HCT116 (cell line): ENCODE data around the gene MORF4L1. TPM values are rescaled to one million over a fixed set of nuclear protein-coding genes. Genes with fewer than 3 reads are reported as not detected.

Source experiments
- ATAC-seq: fragments of 200-7000 bp; cut with Tn5 transposase; 2 replicates; pipeline ENCODE4 v1.9.1; 2020; ENCODE audit warnings: mild to moderate bottlenecking, moderate library complexity
- BruUV-seq: library from RNA; stranded (reverse); fragments of 400-500 nt; replicated peaks from 2 replicates; lab custom pipeline; 2021; lab: Mats Ljungman, UMichigan
- CTCF ChIA-PET: fragments of 300-600 bp; sonication (Branson Sonifier 250); formaldehyde crosslinking; loops from one replicate; lab custom pipeline; 2021; ENCODE audit warnings: antibody characterized with exemption; lab: Charles Lee
- POLR2A ChIA-PET: fragments of 300-600, 350-600 bp; sonication (Branson Sonifier 250); formaldehyde crosslinking; loops from one replicate; lab custom pipeline; 2021; ENCODE audit warnings: antibody characterized with exemption; lab: Charles Lee
- RAD21 ChIA-PET, 2 experiments: fragments of 300-600 bp; sonication (Branson Sonifier 250); formaldehyde crosslinking; loops; one replicate each; lab custom pipeline; 2023; ENCODE audit warnings: low total read pairs in 2 of 2; ENCODE audit not compliant: uncharacterized antibody in 2 of 2, unreplicated experiment in 2 of 2, low non-redundant PET in 1 of 2; lab: Charles Lee
- DNase-seq: peaks from one replicate; pipeline ENCODE4 v3.0.0-alpha.2; 2010; ENCODE audit warnings: low read depth, low spot score
- H2AFZ ChIP-seq: fragments of 200-600 bp; shearing (Covaris generic), sonication (generic); 2 replicates; pipeline ENCODE4 v1.6.1; 2017; ENCODE audit warnings: low read depth, mixed run types, mixed read lengths, antibody characterized with exemption, low read length; ENCODE audit not compliant: poor library complexity, severe bottlenecking
- H3K27ac ChIP-seq: 2 replicates; pipeline ENCODE4 v1.5.1; 2012; ENCODE audit warnings: low read depth, low read length
- H3K27me3 ChIP-seq: fragments of 200-600 bp; sonication (generic); 2 replicates; pipeline ENCODE4 v1.6.1; 2016; ENCODE audit warnings: mixed run types, low read length, mixed read lengths; ENCODE audit not compliant: insufficient read depth
- H3K36me3 ChIP-seq, 2 experiments: fragments of 200-500 bp in 1 of 2; fragments of 200-600 bp in 1 of 2; sonication (Bioruptor generic) in 1 of 2; sonication (generic) in 1 of 2; 2 replicates each; pipeline versions ENCODE4 v1.5.1 to v1.6.1; 2014 to 2016; ENCODE audit warnings: low read length in 2 of 2, inconsistent platforms in 1 of 2, mixed read lengths in 1 of 2, mixed run types in 1 of 2; ENCODE audit not compliant: insufficient read depth in 2 of 2, control insufficient read depth in 1 of 2
- H3K4me1 ChIP-seq, 2 experiments: fragments of 200-600 bp in 1 of 2; sonication (generic) in 1 of 2; 2 replicates each; pipeline versions ENCODE4 v1.5.1 to v1.6.1; 2012 to 2017; ENCODE audit warnings: low read length in 2 of 2, inconsistent platforms in 1 of 2, mild to moderate bottlenecking in 1 of 2, mixed read lengths in 1 of 2, mixed run types in 1 of 2, moderate library complexity in 1 of 2; ENCODE audit not compliant: insufficient read depth in 2 of 2, control insufficient read depth in 1 of 2
- H3K4me2 ChIP-seq: fragments of 200-600 bp; sonication (generic); 2 replicates; pipeline ENCODE4 v1.6.1; 2017; ENCODE audit warnings: mixed run types, low read length, mixed read lengths
- H3K4me3 ChIP-seq, 2 experiments: fragments of 200-600 bp in 1 of 2; sonication (generic) in 1 of 2; replicated peaks in 1 of 2; 2 replicates each; pipeline ENCODE4 v1.5.1; 2011 to 2016; ENCODE audit warnings: low read length in 2 of 2, control low read depth in 1 of 2, low read depth in 1 of 2, mild to moderate bottlenecking in 1 of 2, mixed read lengths in 1 of 2, mixed run types in 1 of 2
- H3K79me2 ChIP-seq: fragments of 200-600 bp; sonication (generic); 2 replicates; pipeline ENCODE4 v1.6.1; 2017; ENCODE audit warnings: mild to moderate bottlenecking, mixed run types, low read length, moderate library complexity, mixed read lengths; ENCODE audit not compliant: insufficient read depth
- H3K9ac ChIP-seq: fragments of 200-600 bp; sonication (generic); 2 replicates; pipeline ENCODE4 v1.6.1; 2016; ENCODE audit warnings: low read length, mixed read lengths
- H3K9me2 ChIP-seq: fragments of 200-600 bp; sonication (generic), shearing (Covaris generic); 2 replicates; pipeline ENCODE4 v1.6.1; 2017; ENCODE audit warnings: mixed run types, mild to moderate bottlenecking, moderate library complexity; ENCODE audit not compliant: insufficient read depth
- H3K9me3 ChIP-seq, 2 experiments: fragments of 200-500 bp in 1 of 2; fragments of 200-600 bp in 1 of 2; sonication (Bioruptor generic) in 1 of 2; sonication (generic) in 1 of 2; 2 replicates each; pipeline ENCODE4 v1.6.1; 2014 to 2017; ENCODE audit warnings: low read length in 2 of 2, mixed read lengths in 2 of 2, inconsistent platforms in 1 of 2, low read depth in 1 of 2, mild to moderate bottlenecking in 1 of 2, mixed run types in 1 of 2, moderate library complexity in 1 of 2; ENCODE audit not compliant: control insufficient read depth in 1 of 2, insufficient read depth in 1 of 2
- H4K20me1 ChIP-seq: fragments of 200-600 bp; sonication (generic), shearing (Covaris generic); 2 replicates; pipeline ENCODE4 v1.6.1; 2017; ENCODE audit warnings: mixed run types, mild to moderate bottlenecking, moderate library complexity; ENCODE audit not compliant: insufficient read depth
- ATF3 ChIP-seq: IDR thresholded peaks from 2 replicates; pipeline ENCODE4 v1.6.1; 2012
- CBX3 ChIP-seq: IDR thresholded peaks from 2 replicates; pipeline ENCODE4 v1.6.1; 2012; ENCODE audit warnings: low read depth
- CEBPB ChIP-seq: IDR thresholded peaks from 2 replicates; pipeline ENCODE4 v1.6.1; 2012; ENCODE audit warnings: low read depth
- ELF1 ChIP-seq: IDR thresholded peaks from 2 replicates; pipeline ENCODE4 v1.6.1; 2012; ENCODE audit warnings: low read depth, borderline replicate concordance
- EZH2phosphoT487 ChIP-seq: fragments of 200-600 bp; IDR thresholded peaks from 2 replicates; pipeline ENCODE4 v1.6.1; 2018; ENCODE audit warnings: antibody characterized with exemption, borderline replicate concordance
- FOSL1 ChIP-seq: IDR thresholded peaks from 2 replicates; pipeline ENCODE4 v1.6.1; 2012; ENCODE audit warnings: low read depth
- MAX ChIP-seq: IDR thresholded peaks from 2 replicates; pipeline ENCODE4 v1.6.1; 2012
- POLR2A ChIP-seq: IDR thresholded peaks from 2 replicates; pipeline ENCODE4 v1.7.0; 2011; ENCODE audit warnings: borderline replicate concordance; ENCODE audit not compliant: insufficient read depth, insufficient read length; ENCODE audit errors: extremely low read depth
- POLR2AphosphoS5 ChIP-seq: IDR thresholded peaks from 2 replicates; pipeline ENCODE4 v1.6.1; 2011; ENCODE audit warnings: mild to moderate bottlenecking, low read depth, low read length, moderate library complexity
- RAD21 ChIP-seq: IDR thresholded peaks from 2 replicates; pipeline ENCODE4 v1.6.1; 2012; ENCODE audit warnings: low read depth, mild to moderate bottlenecking
- REST ChIP-seq: IDR thresholded peaks from 2 replicates; pipeline ENCODE4 v1.6.1; 2012; ENCODE audit warnings: low read depth
- SP1 ChIP-seq: IDR thresholded peaks from 2 replicates; pipeline ENCODE4 v1.6.1; 2012; ENCODE audit warnings: low read depth
- intact Hi-C: fragments of 100-400 bp; cut with micrococcal nuclease; formaldehyde crosslinking; loops from 2 replicates; pipeline ENCODE4 v1.10.0; 2022
- total RNA-seq: library from RNA; stranded (reverse); gene quantifications from one replicate; pipeline ENCODE4 v1.2.1, GENCODE V29; 2021; ENCODE audit not compliant: unreplicated experiment

The MORF4L1 gene
- total RNA-seq, 1 experiment from 2014 or later, result 273 TPM

GRCh38 chr15:78917888-78918287 is 45.2 kb downstream of the MORF4L1 start:
- Histone ChIP-seq H3K9me2 (no peaks in the 10 kb centered on the region), H3K27ac (no peak overlapping the region), H3K9ac (no peak overlapping the region), H3K4me3 (no peak overlapping the region), H4K20me1 (no peaks in the 10 kb centered on the region), H3K27me3 (no peaks in the 10 kb centered on the region), H3K36me3 (peaks cover 5 to 31% of the 10 kb centered on the region in 2 experiments), H3K79me2 (peaks cover 4% of the 10 kb centered on the region; the same call in 1 of the 2 replicates), H3K4me1 (no peaks in the 10 kb centered on the region), H2AFZ (no peak overlapping the region), H3K9me3 (no peaks in the 10 kb centered on the region), H3K4me2 (no peak overlapping the region)
- no peak for ATAC-seq
- no peak for DNase-seq
- ChIA-PET RAD21 (no interaction called here), POLR2A (no interaction called here), CTCF (no interaction called here)
- intact Hi-C loops, result no loop called here
- TF ChIP-seq POLR2AphosphoS5 (no peak), ATF3 (no peak), MAX (no peak), POLR2A (no peak), ELF1 (no peak), RAD21 (no peak), SP1 (no peak), CBX3 (no peak), FOSL1 (no peak)
- no TSS peak for BruUV-seq

- ATAC-seq, result no peak
- no peaks in the 10 kb centered on the region for H3K79me2 ChIP-seq
- TF ChIP-seq RAD21 (no peak), CEBPB (no peak), REST (no peak), EZH2phosphoT487 (no peak), SP1 (no peak), ATF3 (no peak), POLR2A (no peak)
- H3K4me1 ChIP-seq, result no peaks in the 10 kb centered on the region
- no peak overlapping the region for H3K9ac ChIP-seq
- intact Hi-C loops, result no loop called here
- H3K9me3 ChIP-seq, result no peaks in the 10 kb centered on the region
- no TSS peak for BruUV-seq
- H2AFZ ChIP-seq, result no peak overlapping the region
- H3K27me3 ChIP-seq, result no peaks in the 10 kb centered on the region
- DNase-seq, result no peak
- no peak overlapping the region for H3K27ac ChIP-seq
- RAD21 ChIA-PET, result no interaction called here
- H3K4me2 ChIP-seq, result no peak overlapping the region
- H3K9me2 ChIP-seq, result no peaks in the 10 kb centered on the region
- no peaks in the 10 kb centered on the region for H4K20me1 ChIP-seq
- peaks cover 5 to 26% of the 10 kb centered on the region in 2 experiments for H3K36me3 ChIP-seq
- no peak overlapping the region for H3K4me3 ChIP-seq
- CTCF ChIA-PET, result no interaction called here
- POLR2A ChIA-PET, result no interaction called here
Measured at GRCh38 chr15:78921517-78921916, 48.8 kb downstream of the MORF4L1 start.
